SU-DHL-6 (cell line): ENCODE data around the gene PRR7.

Experiments used
- EZH2phosphoT487 ChIP-seq: fragments of 200-600 bp; sonication (generic), shearing (Covaris generic); conservative IDR thresholded peaks from 2 replicates; pipeline ENCODE4 v1.6.1; 2018; ENCODE audit warnings: mild to moderate bottlenecking, antibody characterized with exemption, low read length, moderate library complexity, mixed read lengths
- TF ChIP-seq, protein P1 (sequence below): fragments of 200-600 bp; sonication (generic); IDR thresholded peaks from one replicate; pipeline ENCODE4 v1.5.1; 2017; ENCODE audit warnings: antibody characterized with exemption, mild to moderate bottlenecking, low read length, moderate library complexity; ENCODE audit not compliant: insufficient read depth, poor library complexity, severe bottlenecking

GRCh38 chr5:177410575-177410974, 36.0 kb upstream of the PRR7 start:
- TF ChIP-seq, protein P1, sequence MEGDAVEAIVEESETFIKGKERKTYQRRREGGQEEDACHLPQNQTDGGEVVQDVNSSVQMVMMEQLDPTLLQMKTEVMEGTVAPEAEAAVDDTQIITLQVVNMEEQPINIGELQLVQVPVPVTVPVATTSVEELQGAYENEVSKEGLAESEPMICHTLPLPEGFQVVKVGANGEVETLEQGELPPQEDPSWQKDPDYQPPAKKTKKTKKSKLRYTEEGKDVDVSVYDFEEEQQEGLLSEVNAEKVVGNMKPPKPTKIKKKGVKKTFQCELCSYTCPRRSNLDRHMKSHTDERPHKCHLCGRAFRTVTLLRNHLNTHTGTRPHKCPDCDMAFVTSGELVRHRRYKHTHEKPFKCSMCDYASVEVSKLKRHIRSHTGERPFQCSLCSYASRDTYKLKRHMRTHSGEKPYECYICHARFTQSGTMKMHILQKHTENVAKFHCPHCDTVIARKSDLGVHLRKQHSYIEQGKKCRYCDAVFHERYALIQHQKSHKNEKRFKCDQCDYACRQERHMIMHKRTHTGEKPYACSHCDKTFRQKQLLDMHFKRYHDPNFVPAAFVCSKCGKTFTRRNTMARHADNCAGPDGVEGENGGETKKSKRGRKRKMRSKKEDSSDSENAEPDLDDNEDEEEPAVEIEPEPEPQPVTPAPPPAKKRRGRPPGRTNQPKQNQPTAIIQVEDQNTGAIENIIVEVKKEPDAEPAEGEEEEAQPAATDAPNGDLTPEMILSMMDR = no peak
- no peak for TF ChIP-seq EZH2phosphoT487
